Adrenal gland (tissue), 5 donors: ENCODE measurements around the gene RPS2.

ENCODE experiments used
- POLR2A ChIP-seq, 2 donors: fragments of 450-650 bp; IDR thresholded peaks; one replicate each; pipeline ENCODE4 v1.6.1; 2017; ENCODE audit warnings: antibody characterized with exemption in 2 of 2, mild to moderate bottlenecking in 2 of 2, moderate library complexity in 1 of 2
- TF ChIP-seq, protein P1 (sequence below), 6 experiments: fragments of 450-650 bp in 4 of 6; fragments of 200-600 bp in 2 of 6; sonication (generic) in 1 of 6; IDR thresholded peaks; 1 replicate in 5 of 6; 2 replicates in 1 of 6; pipeline versions ENCODE4 v1.5.1 to v1.8.0; 2016 to 2021; ENCODE audit warnings: antibody characterized with exemption in 6 of 6, mild to moderate bottlenecking in 2 of 6, moderate library complexity in 1 of 6
- donor health status: DM: no; HTN: no; CAD: no.

- TF ChIP-seq, protein P1, sequence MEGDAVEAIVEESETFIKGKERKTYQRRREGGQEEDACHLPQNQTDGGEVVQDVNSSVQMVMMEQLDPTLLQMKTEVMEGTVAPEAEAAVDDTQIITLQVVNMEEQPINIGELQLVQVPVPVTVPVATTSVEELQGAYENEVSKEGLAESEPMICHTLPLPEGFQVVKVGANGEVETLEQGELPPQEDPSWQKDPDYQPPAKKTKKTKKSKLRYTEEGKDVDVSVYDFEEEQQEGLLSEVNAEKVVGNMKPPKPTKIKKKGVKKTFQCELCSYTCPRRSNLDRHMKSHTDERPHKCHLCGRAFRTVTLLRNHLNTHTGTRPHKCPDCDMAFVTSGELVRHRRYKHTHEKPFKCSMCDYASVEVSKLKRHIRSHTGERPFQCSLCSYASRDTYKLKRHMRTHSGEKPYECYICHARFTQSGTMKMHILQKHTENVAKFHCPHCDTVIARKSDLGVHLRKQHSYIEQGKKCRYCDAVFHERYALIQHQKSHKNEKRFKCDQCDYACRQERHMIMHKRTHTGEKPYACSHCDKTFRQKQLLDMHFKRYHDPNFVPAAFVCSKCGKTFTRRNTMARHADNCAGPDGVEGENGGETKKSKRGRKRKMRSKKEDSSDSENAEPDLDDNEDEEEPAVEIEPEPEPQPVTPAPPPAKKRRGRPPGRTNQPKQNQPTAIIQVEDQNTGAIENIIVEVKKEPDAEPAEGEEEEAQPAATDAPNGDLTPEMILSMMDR (IDR thresholded peaks at IDR 0.05), result no peak
- no peak for TF ChIP-seq POLR2A (IDR thresholded peaks at IDR 0.05)
Observed at GRCh38 chr16:2004795-2005517, 40.3 kb upstream of the RPS2 start.
